ENCODE data around the gene STPG2.

STPG2 gene

DNA sequence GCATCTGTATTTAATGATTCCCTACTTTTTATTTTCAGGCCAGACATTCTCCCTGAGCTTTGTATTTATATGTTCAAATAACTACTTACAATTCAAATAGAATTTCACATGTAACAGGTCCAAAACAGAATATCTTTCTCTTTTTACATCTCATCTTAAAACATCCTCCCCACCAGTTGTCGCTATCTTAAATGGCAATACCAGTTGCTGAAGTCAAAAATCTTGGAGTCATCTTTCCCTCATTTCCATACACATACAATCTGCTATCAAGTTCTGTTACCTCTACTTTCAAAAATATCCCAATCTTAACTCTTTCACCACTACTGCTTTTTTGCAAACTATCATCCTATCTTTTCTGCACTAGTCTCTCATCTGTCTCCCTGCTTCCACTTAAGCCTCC, 330.5 kb downstream of the STPG2 start:
- Histone ChIP-seq H3K4me1 (ENCODE audit: insufficient read depth, low read length) (no peaks in the 10 kb centered on the region), H3K27ac (ENCODE audit: low read depth, low read length) (no peak overlapping the region), H3K4me3 (ENCODE audit: low read length) (no peak overlapping the region), H3K27me3 (ENCODE audit: insufficient read depth, low read length) (no peaks in the 10 kb centered on the region), H3K36me3 (ENCODE audit: insufficient read depth, low read length) (no peaks in the 10 kb centered on the region), H3K9ac (ENCODE audit: low read depth, low read length) (no peak overlapping the region), H3K9me3 (ENCODE audit: insufficient read depth, low read depth, low read length) (no peaks in the 10 kb centered on the region)
- 97% methylated on average over 1 of the region's 1 CpG for WGBS

DNA sequence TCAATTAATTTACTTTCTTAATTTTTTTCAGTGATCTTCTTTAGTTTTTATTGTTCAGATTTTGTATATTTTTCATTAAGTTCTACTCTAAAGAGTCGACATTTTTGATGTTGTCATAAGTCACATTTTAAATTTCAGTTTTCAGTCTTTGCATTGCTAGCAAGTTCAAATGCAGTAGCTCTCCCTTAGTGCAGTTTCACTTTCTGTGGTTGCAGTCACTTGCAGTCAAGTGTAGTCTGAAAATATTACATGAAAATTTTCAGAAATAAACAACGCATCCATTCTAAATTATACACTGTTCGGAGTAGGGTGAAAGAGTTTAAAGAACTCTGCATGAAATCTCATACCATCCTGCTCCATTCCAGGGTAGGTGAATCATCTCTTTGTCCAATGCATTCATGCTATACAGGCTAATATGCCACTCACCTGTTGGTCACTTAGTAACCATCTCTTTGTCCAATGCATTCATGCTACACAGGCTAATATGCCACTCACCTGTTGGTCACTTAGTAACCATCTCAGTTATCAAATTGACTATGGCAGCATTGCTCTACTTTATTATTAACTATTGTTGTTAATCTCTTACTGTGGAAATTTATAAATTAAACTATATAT, 356.9 kb downstream of the STPG2 start:
- no peak overlapping the region for H3K4me3 ChIP-seq (ENCODE audit: low read length)
- no peaks in the 10 kb centered on the region for H3K9me3 ChIP-seq (ENCODE audit: insufficient read depth, low read depth, low read length)
- no peak overlapping the region for H3K27ac ChIP-seq (ENCODE audit: low read depth, low read length)
- H3K27me3 ChIP-seq (ENCODE audit: insufficient read depth, low read length): no peaks in the 10 kb centered on the region
- H3K9ac ChIP-seq (ENCODE audit: low read depth, low read length): no peak overlapping the region
- 98% methylated on average over 3 of the region's 3 CpGs for WGBS
- no peaks in the 10 kb centered on the region for H3K36me3 ChIP-seq (ENCODE audit: insufficient read depth, low read length)
- H3K4me1 ChIP-seq (ENCODE audit: insufficient read depth, low read length): no peaks in the 10 kb centered on the region

DNA sequence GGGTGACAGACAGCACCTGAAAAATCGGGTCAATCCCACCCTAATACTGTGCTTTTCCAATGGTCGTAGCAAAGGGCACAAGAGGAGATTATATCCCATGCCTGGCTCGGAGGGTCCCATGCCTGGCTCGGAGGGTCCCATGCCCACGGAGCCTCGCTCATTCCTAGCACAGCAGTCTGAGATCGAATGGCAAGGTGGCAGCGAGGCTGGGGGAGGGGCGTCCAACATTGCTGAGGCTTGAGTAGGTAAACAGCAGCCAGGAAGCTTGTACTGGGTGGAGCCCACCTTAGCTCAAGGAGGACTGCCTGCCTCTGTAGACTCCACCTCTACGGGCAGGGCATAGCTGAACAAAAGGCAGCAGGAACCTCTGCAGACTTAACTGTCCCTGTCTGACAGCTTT, 365.1 kb downstream of the STPG2 start:
- no peak overlapping the region for H3K27ac ChIP-seq (ENCODE audit: low read depth, low read length)
- H3K4me3 ChIP-seq (ENCODE audit: low read length): no peak overlapping the region
- 94% methylated on average over 10 of the region's 10 CpGs for WGBS
- H3K36me3 ChIP-seq (ENCODE audit: insufficient read depth, low read length): no peaks in the 10 kb centered on the region
- no peaks in the 10 kb centered on the region for H3K4me1 ChIP-seq (ENCODE audit: insufficient read depth, low read length)
- H3K9me3 ChIP-seq (ENCODE audit: insufficient read depth, low read depth, low read length): no peaks in the 10 kb centered on the region
- H3K27me3 ChIP-seq (ENCODE audit: insufficient read depth, low read length): no peaks in the 10 kb centered on the region
- no peak overlapping the region for H3K9ac ChIP-seq (ENCODE audit: low read depth, low read length)

DNA sequence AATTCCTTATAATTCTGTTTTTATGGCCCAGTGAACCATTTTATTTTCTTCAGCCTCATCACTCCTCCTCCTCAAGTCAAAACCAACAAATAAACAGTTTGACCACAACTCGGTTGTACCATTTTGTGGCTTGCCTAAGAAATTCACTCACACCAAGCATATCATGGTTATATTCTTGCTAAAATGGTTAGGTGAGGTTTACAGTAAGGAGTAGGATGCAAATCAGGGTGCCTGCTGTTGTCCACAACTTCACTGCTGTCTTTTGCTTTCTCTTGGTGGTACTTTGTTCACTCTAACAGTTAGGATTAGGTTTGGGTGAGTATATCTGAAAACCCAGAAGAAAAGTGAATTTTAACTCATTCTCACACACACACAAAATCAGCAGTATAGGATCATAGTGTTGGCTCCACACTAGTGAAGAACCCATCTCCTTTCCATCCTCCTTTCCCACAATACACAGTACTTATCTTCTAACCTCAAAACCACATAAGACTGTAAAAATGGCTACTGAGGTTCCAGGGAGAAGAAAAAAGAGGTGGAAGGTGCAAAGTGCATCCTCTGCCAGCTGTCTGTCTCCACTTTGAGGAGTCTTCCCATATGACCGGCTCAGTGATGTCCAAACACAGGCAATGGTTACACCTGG, 368.8 kb downstream of the STPG2 start:
- peaks cover 4% of the 10 kb centered on the region for H3K4me1 ChIP-seq (ENCODE audit: insufficient read depth, low read length)
- WGBS: 94% methylated on average over 2 of the region's 2 CpGs
- no peak overlapping the region for H3K9ac ChIP-seq (ENCODE audit: low read depth, low read length)
- no peaks in the 10 kb centered on the region for H3K9me3 ChIP-seq (ENCODE audit: insufficient read depth, low read depth, low read length)
- H3K4me3 ChIP-seq (ENCODE audit: low read length): no peak overlapping the region
- H3K27ac ChIP-seq (ENCODE audit: low read depth, low read length): no peak overlapping the region
- H3K36me3 ChIP-seq (ENCODE audit: insufficient read depth, low read length): no peaks in the 10 kb centered on the region
- H3K27me3 ChIP-seq (ENCODE audit: insufficient read depth, low read length): no peaks in the 10 kb centered on the region

DNA sequence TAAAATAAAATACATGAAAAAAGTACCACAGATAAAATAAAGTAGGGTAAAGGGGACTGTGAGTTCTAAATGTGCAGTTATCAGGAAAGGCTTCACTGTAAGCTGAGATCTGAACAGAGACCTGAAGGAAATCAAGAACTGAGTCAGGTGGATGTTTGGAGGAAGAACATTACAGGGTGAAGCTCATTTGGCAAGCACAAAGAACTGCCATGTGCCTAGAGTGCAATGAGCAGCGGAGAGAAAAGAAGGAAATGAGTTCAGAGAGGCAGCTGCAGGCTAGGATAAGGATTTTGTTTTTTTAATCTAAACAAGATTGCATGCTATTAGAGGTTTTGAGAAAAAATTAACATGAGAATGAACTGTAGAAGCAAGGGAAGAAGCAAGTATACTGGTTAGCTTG, 373.1 kb downstream of the STPG2 start:
- Histone ChIP-seq H3K9me3 (ENCODE audit: insufficient read depth, low read depth, low read length) (no peaks in the 10 kb centered on the region), H3K27ac (ENCODE audit: low read depth, low read length) (no peak overlapping the region), H3K4me3 (ENCODE audit: low read length) (no peak overlapping the region), H3K27me3 (ENCODE audit: insufficient read depth, low read length) (no peaks in the 10 kb centered on the region), H3K36me3 (ENCODE audit: insufficient read depth, low read length) (no peaks in the 10 kb centered on the region), H3K9ac (ENCODE audit: low read depth, low read length) (no peak overlapping the region), H3K4me1 (ENCODE audit: insufficient read depth, low read length) (peaks cover 4% of the 10 kb centered on the region)
- WGBS: 92% methylated on average over 1 of the region's 1 CpG

DNA sequence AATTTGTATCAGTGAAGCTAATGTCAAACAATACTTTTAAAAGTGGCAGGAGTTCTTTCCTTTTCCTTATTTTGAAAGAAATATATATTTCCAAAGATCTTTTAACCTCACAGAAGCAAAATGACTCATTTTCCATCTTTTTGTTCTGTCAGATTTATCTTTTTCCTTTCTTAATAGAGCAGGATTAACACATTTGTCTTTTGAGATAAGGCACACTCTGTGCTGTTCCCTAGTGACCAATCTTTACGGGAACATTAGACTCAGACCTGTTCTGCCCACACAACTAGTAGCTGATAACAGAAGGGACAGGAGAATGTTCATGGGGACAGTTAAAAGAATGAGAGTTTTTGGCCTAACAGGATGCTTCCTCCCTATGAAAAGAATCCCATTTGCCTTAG, 381.2 kb downstream of the STPG2 start:
- Histone ChIP-seq H3K36me3 (ENCODE audit: insufficient read depth, low read length) (no peaks in the 10 kb centered on the region), H3K9ac (ENCODE audit: low read depth, low read length) (no peak overlapping the region), H3K27ac (ENCODE audit: low read depth, low read length) (no peak overlapping the region), H3K4me1 (ENCODE audit: insufficient read depth, low read length) (no peaks in the 10 kb centered on the region), H3K27me3 (ENCODE audit: insufficient read depth, low read length) (no peaks in the 10 kb centered on the region), H3K4me3 (ENCODE audit: low read length) (no peak overlapping the region), H3K9me3 (ENCODE audit: insufficient read depth, low read depth, low read length) (no peaks in the 10 kb centered on the region)
- 90% methylated on average over 1 of the region's 1 CpG for WGBS

DNA sequence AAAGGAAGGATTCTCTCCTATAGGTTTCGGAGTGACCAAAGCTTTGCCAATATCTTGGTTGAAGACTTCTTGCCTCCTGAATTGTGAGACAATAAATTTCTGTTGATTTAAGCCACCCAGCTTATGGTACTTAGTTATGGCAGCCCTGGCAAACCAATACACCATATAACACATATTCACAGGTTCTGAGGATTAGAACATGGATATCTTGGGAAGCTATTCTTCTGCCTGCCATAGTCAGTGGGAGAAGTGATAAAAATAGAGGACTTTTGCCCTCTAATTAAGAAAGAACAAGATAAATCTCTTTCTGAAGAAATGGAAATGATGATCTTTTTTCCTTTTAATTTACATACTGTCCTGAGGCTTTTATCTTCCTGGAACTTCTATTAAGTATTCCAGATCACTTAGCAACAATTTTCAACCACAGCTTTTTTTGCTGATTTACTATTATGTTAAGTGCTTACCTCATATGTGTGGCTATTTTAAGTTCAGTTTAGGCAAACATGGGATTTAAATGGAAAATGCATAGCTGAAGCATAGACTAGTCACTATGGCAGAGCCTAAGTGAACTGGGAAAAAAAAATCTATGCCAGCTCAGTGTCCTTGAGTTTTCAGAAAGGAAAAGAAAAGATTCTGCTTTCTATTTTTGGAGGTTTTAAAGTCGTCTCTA, 381.7 kb downstream of the STPG2 start:
- Histone ChIP-seq H3K4me1 (ENCODE audit: insufficient read depth, low read length) (no peaks in the 10 kb centered on the region), H3K9ac (ENCODE audit: low read depth, low read length) (no peak overlapping the region), H3K9me3 (ENCODE audit: insufficient read depth, low read depth, low read length) (no peaks in the 10 kb centered on the region), H3K27ac (ENCODE audit: low read depth, low read length) (no peak overlapping the region), H3K36me3 (ENCODE audit: insufficient read depth, low read length) (no peaks in the 10 kb centered on the region), H3K27me3 (ENCODE audit: insufficient read depth, low read length) (no peaks in the 10 kb centered on the region), H3K4me3 (ENCODE audit: low read length) (no peak overlapping the region)
- 100% methylated on average over 2 of the region's 2 CpGs for WGBS

DNA sequence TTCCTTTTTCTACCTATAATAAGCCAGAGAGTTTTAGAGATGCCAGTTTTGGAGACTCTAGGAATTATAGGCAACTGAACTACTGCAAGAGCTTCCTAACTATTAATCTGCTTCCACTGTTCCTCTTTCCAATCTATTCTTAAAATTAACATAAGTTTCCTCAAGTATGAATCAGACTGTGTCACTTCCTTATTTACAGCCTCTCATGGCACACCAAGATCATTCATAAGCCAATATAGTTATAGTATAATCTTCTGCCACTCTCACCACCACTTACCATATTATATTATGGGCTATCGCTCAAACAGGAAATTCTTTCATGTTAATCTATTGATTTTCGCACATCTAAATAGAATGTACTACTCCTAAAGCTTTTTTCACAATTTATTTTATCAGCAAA, 383.5 kb downstream of the STPG2 start:
- 98% methylated on average over 2 of the region's 2 CpGs for WGBS
- Histone ChIP-seq H3K27ac (ENCODE audit: low read depth, low read length) (no peak overlapping the region), H3K4me3 (ENCODE audit: low read length) (no peak overlapping the region), H3K9me3 (ENCODE audit: insufficient read depth, low read depth, low read length) (no peaks in the 10 kb centered on the region), H3K4me1 (ENCODE audit: insufficient read depth, low read length) (no peaks in the 10 kb centered on the region), H3K9ac (ENCODE audit: low read depth, low read length) (no peak overlapping the region), H3K27me3 (ENCODE audit: insufficient read depth, low read length) (no peaks in the 10 kb centered on the region), H3K36me3 (ENCODE audit: insufficient read depth, low read length) (no peaks in the 10 kb centered on the region)

DNA sequence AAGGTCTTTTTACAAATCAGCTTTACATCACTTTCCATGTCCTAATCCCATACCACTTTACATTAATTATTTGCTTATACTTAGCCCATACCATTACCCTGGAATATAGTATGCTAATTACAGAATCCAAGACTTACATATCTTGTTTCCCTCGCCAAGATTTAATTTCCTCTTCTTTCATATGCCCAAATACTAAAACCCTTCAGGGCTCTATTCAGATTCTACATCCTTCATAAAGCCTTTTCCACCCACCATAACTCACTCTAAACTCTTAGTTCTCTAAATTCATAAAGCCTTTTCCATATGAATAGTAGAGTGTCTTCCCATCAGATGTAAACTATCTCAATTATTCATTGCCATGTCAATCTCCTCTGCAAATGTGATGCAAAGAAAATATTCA, 390.7 kb downstream of the STPG2 start:
- WGBS: 96% methylated on average over 1 of the region's 1 CpG
- Histone ChIP-seq H3K4me1 (ENCODE audit: insufficient read depth, low read length) (no peaks in the 10 kb centered on the region), H3K27me3 (ENCODE audit: insufficient read depth, low read length) (no peaks in the 10 kb centered on the region), H3K27ac (ENCODE audit: low read depth, low read length) (no peak overlapping the region), H3K9ac (ENCODE audit: low read depth, low read length) (no peak overlapping the region), H3K9me3 (ENCODE audit: insufficient read depth, low read depth, low read length) (no peaks in the 10 kb centered on the region), H3K4me3 (ENCODE audit: low read length) (no peak overlapping the region), H3K36me3 (ENCODE audit: insufficient read depth, low read length) (no peaks in the 10 kb centered on the region)

DNA sequence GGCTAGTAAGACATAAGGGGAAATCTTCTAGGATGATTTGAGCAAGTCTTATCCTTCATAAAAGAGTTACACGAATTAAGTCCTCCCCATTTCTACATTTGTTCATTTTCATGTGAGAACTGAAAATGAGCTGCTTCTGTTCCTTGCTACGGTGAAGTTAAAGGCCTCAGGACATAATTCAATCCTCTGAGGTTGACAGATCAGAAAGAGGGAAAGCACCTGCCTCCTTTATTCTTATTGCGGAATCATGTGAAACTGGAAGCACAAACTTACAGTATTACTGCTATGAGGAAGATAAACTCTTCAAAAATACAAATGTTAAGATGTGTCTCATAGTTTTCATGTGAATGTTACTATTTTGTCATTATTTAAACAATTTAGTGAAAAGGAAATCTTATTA, 395.3 kb downstream of the STPG2 start:
- H3K4me1 ChIP-seq (ENCODE audit: insufficient read depth, low read length): no peaks in the 10 kb centered on the region
- no peak overlapping the region for H3K4me3 ChIP-seq (ENCODE audit: low read length)
- no peaks in the 10 kb centered on the region for H3K27me3 ChIP-seq (ENCODE audit: insufficient read depth, low read length)
- no peak overlapping the region for H3K27ac ChIP-seq (ENCODE audit: low read depth, low read length)
- H3K9me3 ChIP-seq (ENCODE audit: insufficient read depth, low read depth, low read length): no peaks in the 10 kb centered on the region
- WGBS: 87% methylated on average over 2 of the region's 3 CpGs
- no peak overlapping the region for H3K9ac ChIP-seq (ENCODE audit: low read depth, low read length)
- no peaks in the 10 kb centered on the region for H3K36me3 ChIP-seq (ENCODE audit: insufficient read depth, low read length)

DNA sequence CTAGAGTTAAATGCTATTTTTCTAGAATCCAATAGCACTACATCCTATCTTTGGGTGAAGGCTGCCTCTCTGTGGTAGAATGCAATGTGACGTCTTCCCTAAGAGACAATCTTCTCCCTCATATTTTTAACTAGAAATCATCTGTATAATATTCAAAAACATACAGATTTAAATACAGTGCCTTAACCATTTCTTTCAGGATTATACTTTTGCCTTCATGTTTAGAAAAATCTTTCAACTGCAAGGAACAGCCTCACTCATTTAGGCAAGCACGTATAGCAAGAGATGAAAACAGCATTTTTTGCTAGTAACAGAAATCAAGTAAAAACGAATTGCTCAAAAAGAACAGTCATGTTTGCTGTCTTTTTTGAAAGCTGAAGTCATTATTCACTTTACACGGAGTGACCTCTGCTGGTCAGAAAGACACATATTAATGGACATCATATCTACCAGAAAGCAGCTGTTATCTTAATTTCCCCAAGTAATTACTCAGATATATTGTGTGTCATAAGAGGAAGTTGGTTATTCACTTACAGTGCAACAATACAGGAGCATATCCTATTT, 422.3 kb downstream of the STPG2 start:
- Histone ChIP-seq H3K9me3 (ENCODE audit: insufficient read depth, low read depth, low read length) (no peaks in the 10 kb centered on the region), H3K36me3 (ENCODE audit: insufficient read depth, low read length) (no peaks in the 10 kb centered on the region), H3K9ac (ENCODE audit: low read depth, low read length) (no peak overlapping the region), H3K4me1 (ENCODE audit: insufficient read depth, low read length) (no peaks in the 10 kb centered on the region), H3K4me3 (ENCODE audit: low read length) (no peak overlapping the region), H3K27me3 (ENCODE audit: insufficient read depth, low read length) (no peaks in the 10 kb centered on the region), H3K27ac (ENCODE audit: low read depth, low read length) (no peak overlapping the region)
- WGBS: 62% methylated on average over 4 of the region's 4 CpGs

Data from HUES64 (cell line).